ENCODE data around the gene ADRM1.

- no peak for TF ChIP-seq SP1 (IDR thresholded peaks at IDR 0.05)
- no peak for TF ChIP-seq NFRKB (IDR thresholded peaks at IDR 0.05)
- TF ChIP-seq FOXM1 (IDR thresholded peaks at IDR 0.05; ENCODE audit: borderline replicate concordance), result no peak
Observed at GRCh38 chr20:62266851-62267250, 35.9 kb upstream of the ADRM1 start.

All from HEK293T (cell line).